22Rv1 (cell line): ENCODE results near the gene CAMTA1.

ENCODE experiments used
- CTCF ChIP-seq: fragments of 450-650 bp; IDR thresholded peaks from 2 replicates; pipeline ENCODE4 v1.5.1; 2017; ENCODE audit warnings: mild to moderate bottlenecking
- ZFX ChIP-seq: fragments of 450-650 bp; IDR thresholded peaks from 2 replicates; pipeline ENCODE4 v1.6.1; 2017; ENCODE audit warnings: antibody characterized with exemption, borderline replicate concordance

GRCh38 chr1:7554385-7555235 lies 769.4 kb downstream of the CAMTA1 start:
- TF ChIP-seq CTCF (no peak), ZFX (no peak)
